ENCODE results near the gene AP4M1. TPM values are rescaled to one million over a fixed set of nuclear protein-coding genes. Genes with fewer than 3 reads are reported as not detected.
"Not testable (repeated sequence)": the region's sequence is repeated elsewhere in the genome, so short reads cannot be mapped to it uniquely, and the experiment has no call there.

The AP4M1 gene
- total RNA-seq, 1 experiment from 2014 or later = 68.9 TPM

GRCh38 chr7:100107125-100107737, 5.8 kb downstream of the AP4M1 start:
- no peak for DNase-seq (ENCODE audit: low read depth)

- DNase-seq (ENCODE audit: low read depth) = no peak
Measured at GRCh38 chr7:100107890-100108289, 6.4 kb downstream of the AP4M1 start.

- DNase-seq (ENCODE audit: low read depth) = no peak
Measured at GRCh38 chr7:100109521-100110163, 8.2 kb downstream of the AP4M1 start.

GRCh38 chr7:100111156-100111555, 9.7 kb downstream of the AP4M1 start:
- no peak for DNase-seq (ENCODE audit: low read depth)

GRCh38 chr7:100111914-100112313, 10.5 kb downstream of the AP4M1 start:
- no peak for DNase-seq (ENCODE audit: low read depth)

GRCh38 chr7:100115026-100115425, 13.6 kb downstream of the AP4M1 start:
- no peak for DNase-seq (ENCODE audit: low read depth)

- DNase-seq (ENCODE audit: low read depth) = no peak
Measured at GRCh38 chr7:100118388-100119071, 17.1 kb downstream of the AP4M1 start.

- peak; percentile 100 for DNase-seq (ENCODE audit: low read depth)
Measured at GRCh38 chr7:100119072-100119969, 17.9 kb downstream of the AP4M1 start, which contains the start of the genes CNPY4 and TAF6. Gene CNPY4, plus strand, starts transcription at chr7:100119634. Its CDS starts 111 bp downstream, at chr7:100119745. Gene TAF6, minus strand, starts transcription at chr7:100119358. Its CDS starts 5,149 bp downstream, at chr7:100114209.

GRCh38 chr7:100119970-100120732, 18.7 kb downstream of the AP4M1 start:
- peak; percentile 73 for DNase-seq (ENCODE audit: low read depth)

GRCh38 chr7:100120733-100121036, 19.2 kb downstream of the AP4M1 start:
- DNase-seq (ENCODE audit: low read depth) = no peak

- no peak for DNase-seq (ENCODE audit: low read depth)
Measured at GRCh38 chr7:100122067-100122466, 20.6 kb downstream of the AP4M1 start.

- DNase-seq (ENCODE audit: low read depth) = no peak
Measured at GRCh38 chr7:100122568-100122967, 21.1 kb downstream of the AP4M1 start.

- no peak for DNase-seq (ENCODE audit: low read depth)
Measured at GRCh38 chr7:100124301-100125230, 23.1 kb downstream of the AP4M1 start.

- no peak for DNase-seq (ENCODE audit: low read depth)
Measured at GRCh38 chr7:100126239-100126930, 24.9 kb downstream of the AP4M1 start.

GRCh38 chr7:100126931-100127865, 25.8 kb downstream of the AP4M1 start, which contains the start of gene MBLAC1:
Gene MBLAC1, plus strand, starts transcription at chr7:100126967. Its CDS starts 429 bp downstream, at chr7:100127396.
- peak; percentile 97 for DNase-seq (ENCODE audit: low read depth)

GRCh38 chr7:100127866-100128636, 26.6 kb downstream of the AP4M1 start:
- DNase-seq (ENCODE audit: low read depth) = peak; percentile 58

GRCh38 chr7:100128637-100128963, 27.2 kb downstream of the AP4M1 start:
- DNase-seq (ENCODE audit: low read depth) = no peak

- DNase-seq (ENCODE audit: low read depth) = not testable (repeated sequence)
Measured at GRCh38 chr7:100130220-100130607, 28.8 kb downstream of the AP4M1 start.
